NCI-H82 (cell line): Measurements from ENCODE around the gene DRC1.
A peak's percentile ranks its signal among the peaks of the same experiment; 100 is the strongest.

Experiments used
- DNase-seq: peaks from one replicate; lab custom pipeline; 2025; lab: John Stamatoyannopoulos, UW

DRC1 gene

DNA sequence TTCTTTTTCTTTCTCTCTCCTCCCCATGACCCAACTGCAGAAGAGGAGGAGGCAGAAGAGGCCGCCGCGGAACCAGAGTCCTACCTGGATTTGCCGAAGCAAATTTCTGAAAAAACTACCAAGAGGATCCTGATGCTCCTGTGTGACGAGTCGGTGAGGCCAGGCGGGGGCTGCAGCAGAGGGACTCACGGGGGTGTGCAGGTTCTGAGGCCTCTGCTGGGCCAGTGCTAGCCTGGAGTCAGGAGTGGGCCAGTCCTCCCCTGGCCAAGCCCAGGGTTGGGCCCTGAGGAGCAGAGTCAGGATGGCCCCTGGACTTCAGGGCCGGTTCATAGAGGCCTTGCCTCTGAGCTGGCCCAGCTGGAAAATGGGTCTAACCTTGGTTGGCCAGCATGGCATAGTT lies 46.9 kb downstream of the DRC1 start:
- no peak for DNase-seq

DNA sequence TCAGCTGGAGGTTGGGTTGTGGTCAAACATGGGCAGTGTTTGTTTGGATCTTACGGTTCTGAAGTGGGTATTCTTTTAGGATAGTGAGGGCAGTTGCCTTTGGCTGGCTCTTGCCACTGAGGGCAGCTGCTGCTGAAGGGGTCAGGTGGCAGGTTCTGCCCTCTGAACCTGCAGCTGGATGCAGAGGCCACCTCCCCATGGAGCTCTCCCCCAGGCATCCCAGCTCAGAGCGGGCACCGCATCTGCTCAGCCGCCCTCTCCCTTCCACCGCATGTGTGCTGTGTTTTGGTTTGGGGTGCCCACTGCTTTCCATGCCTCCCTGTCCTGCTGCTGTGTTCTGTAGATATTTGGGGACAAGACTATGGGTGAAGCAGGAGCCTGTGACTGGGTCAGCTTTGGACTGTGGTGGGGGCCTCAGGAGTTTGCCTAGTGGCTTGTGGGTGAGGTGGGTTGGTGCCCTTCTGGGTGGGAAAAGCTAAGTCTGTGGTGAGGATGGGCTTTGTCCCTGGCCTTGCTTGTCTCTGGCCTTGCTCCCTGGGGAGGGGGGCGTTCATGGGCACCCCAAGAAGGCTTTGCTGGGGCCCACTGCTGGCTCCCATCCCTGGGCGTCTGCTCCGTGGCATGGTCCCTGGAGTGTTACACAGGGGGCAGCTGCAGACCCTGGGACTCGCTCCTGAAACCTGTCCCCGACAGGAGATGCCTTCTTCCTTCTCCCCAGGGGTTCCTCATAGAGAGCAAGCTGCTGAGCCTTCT lies 47.7 kb downstream of the DRC1 start:
- no peak for DNase-seq

DNA sequence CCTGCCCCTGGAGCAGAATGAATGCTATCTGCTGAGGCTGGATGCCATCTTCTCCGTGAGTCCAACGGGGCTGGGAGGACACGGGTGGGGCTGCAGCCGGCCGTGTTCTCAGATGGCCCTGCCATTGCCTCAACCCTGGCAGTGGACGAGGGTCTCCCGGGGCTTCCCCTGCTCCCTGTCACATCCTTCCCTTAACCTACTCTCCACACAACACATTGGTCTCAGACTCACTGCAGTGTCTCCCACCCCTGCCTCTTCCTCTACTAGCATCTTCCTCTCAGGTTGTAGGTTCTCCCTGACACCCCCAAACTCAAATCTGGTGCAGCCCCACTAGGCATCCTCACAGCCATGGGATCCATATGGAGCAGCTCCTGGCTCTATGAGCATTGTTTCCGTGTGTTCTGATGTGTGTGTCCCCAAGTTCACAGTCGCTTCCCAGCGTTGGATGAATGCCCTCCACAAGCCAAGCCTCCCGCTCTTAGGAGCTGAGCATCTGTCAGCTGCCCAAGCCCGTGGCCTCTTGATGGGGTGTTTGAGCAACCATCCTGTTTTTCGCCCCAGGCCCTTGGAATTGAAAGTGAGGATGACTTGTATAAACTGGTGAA lies 48.4 kb downstream of the DRC1 start:
- no peak for DNase-seq

DNA sequence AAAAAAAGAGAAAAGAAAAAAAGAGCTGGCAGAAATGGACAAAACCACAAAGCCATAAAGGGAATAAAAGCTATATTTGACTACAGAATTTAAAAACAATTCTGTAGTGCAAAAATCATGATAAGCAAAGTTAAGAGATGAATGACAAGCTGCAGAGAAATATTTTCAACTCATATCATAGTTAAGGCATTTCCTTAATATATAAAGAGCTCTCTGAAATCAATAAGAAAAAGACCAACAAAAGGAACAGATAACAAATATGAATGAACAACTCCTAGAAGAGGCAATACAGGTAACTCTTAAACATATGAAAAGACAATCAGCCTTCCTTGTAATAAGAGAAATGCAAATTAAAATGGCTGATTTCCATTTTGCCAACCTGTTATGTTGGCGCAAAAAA lies 50.0 kb downstream of the DRC1 start:
- no peak for DNase-seq

DNA sequence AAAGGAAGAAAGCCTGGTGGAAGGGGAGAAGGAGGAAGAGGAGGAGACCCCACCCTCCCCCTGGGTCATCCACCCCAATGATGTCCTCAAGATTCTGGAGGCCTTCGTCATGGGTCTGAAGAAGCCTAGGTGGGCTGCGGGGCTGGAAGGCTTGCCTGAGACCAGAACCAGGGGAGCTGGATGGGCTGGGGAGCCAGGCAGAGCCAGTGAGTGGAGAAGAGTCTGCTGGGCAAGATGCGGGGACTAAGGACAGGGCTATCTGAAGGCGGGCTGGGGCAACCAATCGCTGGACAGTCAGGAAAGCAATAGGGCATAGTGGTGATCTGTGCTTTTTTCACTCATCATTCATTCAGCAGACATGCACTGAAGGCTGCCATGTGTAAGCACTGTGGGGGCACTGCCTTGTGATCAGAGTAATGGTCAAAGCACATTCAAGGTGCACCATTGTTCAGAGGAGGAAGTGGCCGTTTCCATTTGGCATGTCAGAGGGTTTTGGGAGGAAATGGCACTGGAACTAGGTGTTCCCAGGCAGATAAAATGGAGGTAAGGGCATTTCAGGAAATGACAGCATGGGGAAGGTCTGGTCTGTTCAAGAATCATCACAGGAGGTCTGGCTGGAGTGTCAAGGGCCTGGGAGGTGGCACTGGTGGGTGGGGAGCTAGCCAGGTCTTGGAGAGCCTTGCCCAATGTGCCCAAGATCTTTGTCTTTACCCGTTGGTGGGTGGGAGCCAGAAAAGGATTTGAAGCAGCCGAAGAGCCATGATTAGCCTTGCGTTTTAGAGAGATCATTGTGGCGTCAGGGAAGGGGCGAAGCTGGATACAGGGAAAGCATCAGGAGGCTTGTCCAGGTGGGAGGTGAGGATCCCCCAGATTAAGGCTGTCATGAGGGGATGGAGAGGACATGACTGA lies 52.0 kb downstream of the DRC1 start:
- no peak for DNase-seq

DNA sequence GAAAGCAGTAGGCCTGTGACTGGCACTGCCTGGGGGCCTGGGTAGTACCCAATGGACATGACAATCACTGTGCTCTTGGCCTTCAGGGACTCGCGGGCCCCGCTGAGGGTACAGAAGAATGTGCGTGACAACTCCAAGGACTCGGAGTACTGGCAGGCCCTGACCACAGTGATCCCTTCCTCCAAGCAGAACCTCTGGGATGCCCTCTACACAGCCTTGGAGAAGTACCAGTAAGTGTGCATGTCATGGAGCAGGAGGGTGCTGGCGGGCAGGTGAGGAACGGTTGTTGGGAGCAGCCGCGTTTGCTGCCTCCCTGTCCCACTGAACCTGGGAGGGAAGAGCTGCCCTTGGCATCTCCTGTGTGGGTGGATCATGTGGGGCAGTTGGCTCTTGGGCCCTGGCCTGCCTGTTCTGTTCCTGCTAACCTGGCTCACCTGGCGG lies 52.9 kb downstream of the DRC1 start:
- DNase-seq = no peak

DNA sequence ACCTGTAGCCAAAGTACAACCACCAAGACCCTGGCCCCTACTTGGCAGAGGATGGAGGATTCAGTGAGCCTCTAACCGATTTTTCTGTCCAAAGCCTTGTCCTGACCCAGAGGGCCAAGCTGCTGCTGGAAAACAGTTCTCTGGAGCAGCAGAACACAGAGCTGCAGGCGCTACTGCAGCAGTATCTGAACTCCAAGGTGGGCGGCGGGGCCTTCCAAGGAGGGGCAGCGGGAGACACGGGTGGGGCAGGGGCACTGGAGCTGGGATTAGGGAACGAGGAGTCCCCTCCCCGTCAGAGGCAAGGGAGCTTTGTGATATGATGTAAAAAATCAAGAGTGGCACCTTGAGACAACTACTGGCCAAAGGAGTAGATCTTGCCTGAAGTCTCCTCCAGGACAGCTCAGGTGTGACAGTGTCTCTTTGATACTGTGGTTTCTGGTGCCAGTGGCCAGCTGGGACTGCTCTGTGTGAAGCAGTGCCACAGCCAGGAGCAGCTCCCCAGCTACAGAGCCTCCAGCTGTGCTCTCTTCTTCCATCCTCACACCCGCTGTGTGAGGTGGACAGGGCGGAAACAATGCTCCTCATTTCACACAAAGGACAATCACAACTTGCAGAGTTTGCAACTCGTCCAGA lies 53.4 kb downstream of the DRC1 start:
- DNase-seq = no peak

DNA sequence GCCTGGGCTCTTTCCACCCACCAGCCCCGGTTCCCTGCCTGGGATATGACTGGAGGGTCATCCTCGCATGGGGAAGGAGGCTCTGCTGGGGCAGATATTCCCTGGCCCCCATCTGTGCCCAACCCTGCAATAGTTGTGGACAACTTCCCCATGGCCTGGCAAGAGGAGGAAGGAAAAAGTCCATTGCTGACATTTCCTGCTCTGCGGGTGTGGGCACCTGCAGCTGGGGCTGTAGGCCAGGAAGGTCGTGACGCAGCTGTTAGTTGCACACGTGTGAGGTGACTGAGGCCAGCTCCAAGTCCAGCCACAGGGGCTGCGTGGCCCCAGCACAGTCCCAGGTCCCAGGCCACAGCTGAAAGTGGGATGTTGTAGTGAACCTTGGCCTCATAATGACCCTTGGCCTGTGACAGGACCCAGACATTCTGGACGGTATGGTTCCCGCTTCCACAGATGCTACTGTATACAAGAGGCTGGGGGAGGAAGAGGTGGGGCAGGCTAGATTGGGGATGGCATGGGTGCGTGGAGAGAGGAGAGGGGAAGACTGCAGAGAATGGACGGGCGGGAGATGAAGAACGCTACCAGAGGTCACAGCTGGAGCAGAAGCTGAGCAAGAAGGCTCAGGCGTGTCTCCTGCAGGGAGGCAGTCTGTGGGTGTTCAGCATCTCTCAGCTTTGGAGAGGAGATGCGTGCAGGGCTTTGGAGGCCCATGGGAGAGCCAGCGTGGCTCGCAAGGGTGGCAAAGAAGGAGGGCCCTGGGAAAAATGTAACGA lies 54.1 kb downstream of the DRC1 start:
- no peak for DNase-seq

DNA sequence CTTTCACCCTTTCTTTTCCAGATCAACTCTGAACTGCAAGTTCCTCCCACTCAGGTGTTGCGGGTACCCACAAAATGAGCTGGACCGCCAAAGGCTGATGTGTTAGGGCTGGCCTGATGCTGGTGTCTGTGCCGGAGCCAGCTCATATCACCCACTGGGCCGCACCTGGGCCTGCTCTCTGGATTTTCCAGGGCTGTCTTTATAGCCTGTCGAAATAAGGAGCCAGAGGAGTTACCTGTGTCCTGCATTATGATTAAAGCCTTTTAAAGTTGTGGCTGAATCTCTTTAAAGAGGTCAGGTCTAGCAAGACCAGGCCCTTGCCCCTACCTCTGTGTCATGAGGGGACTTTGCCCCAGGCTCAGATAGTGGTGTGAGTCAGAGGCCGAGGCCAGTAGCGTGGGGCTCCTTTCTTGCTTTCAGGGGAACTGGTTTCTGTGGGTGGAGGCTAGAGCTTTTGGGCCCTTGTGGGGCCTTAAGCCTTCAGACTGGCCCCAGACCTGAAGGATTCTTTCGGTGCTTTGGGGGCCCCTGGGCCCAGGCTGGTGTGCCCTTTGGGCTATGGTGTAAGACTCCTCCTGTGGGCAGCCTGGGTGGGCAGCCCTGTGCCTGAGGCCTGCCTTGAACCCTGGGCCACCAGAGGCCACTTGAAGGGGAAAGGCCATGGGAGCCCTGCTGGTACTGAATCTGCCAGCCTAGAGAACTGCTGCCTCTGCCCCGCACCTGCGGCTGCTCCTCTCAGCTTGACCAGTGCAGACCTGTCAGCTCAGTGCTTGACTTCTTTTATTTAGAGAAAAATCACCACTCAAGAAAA lies 54.9 kb downstream of the DRC1 start:
- no peak for DNase-seq

DNA sequence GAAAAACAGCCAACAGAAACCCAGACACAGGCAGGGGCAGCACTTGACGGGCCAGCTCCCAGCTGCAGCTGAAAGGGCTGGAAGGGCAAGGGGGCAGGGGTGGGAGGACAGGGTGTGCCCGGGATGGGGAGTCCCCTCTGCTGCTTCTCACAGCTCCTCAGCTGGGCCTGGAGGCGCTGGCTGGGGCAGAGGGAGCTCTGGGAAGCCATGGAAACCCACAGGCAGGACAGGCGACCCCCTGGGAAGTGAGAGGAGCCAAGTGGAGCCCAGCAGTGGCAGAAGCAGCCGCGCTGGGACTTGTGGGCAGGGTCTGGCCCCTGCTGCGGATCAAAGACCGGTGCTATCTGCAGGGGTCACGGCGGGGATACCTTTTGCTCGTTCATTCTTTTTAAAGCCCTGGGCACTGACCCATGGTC lies 55.5 kb downstream of the DRC1 start:
- no peak for DNase-seq

DNA sequence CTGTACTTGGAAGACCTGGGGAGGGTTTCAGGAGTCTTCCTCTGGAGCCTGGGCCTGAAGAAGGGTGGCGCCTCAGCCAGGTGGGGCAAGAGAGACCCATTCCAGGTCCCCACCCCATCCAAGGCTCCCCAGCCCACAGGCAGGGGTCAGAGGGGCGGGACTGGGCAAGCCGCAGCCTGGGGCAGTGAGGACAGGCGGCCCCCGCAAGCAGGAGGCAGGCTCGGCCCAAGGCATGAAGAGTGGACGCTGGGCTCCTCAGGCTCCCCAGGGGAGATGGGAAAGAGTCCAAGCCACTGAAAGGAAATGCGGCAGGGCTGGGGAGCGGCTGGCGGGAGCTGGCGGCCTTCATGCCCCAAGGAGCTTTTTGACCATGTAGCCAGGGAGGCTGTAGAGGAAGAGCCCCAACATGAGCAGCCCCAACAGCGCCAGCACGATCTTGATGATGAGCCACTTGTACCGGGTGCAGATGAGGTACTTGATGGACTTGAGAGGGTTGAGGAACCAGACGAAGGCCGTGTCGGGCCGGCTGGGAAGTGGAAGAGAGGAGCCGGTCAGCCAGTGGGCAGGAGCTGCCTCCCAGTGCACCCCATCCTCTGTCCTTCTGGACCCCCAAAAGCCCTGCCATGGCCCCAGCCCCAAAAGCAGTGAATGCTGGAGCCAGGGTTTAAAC lies 56.1 kb downstream of the DRC1 start:
- no peak for DNase-seq

DNA sequence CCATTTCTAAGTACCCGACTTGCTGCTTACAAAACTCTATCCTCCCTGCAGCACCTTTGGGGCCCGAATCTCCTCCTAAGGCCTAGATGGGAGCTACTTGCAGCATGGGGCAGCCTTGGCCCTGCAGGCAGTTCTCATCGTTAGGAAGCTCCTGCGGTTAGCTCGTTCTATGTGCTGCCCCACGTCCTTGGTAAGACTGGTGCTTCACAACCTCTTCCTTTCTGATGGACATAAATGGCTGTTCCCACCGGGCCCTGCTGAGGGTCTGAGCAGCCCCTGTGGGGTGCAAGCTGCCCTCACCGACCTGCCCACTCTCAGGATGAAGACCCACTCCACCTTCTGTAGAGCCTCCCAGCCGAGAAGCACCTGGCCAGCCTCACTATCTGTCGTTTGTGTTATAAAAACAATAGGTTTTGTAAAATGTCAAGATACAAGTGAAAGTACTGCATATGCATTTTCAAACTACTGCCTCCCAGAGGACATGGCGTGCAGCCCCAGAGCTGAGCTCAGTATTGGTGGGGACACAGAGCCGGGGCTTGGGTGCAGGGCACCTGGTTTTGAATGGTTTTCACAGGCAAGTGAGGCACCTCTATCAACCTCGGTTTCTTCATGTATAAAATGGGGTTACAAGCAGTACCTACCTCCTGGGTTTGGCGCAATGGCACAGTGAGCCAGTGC lies 56.8 kb downstream of the DRC1 start:
- no peak for DNase-seq

DNA sequence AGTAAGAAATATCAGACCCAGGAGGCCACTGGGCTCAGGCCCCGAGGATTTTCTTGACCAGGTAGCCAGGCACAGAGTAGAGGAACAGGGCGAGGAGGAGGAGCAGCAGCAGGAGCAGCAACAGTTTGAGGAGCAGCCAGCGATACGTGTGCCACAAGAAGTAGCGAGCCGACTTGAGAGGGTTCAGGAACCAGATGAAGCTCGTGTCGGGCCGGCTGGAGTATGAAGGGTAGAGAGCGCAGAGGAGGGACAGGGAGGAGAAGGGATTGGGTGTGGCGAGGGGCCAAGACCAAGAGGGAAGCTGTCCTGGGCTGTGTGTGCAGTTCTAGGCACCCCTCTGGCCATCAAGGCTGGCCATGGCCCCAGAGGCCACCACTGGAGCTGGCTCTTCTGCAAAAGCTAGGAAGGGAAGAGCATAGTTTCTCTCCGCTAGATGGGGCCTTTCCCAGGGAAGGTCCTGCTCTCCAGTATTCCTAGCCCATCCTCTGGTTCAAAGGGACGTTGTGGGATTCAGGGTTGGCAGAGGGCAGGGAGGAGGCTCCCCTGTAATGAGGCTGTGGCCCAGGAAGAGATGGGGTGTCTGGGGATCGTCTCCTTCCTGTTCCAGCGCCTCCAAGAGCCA lies 58.4 kb downstream of the DRC1 start:
- DNase-seq = no peak

DNA sequence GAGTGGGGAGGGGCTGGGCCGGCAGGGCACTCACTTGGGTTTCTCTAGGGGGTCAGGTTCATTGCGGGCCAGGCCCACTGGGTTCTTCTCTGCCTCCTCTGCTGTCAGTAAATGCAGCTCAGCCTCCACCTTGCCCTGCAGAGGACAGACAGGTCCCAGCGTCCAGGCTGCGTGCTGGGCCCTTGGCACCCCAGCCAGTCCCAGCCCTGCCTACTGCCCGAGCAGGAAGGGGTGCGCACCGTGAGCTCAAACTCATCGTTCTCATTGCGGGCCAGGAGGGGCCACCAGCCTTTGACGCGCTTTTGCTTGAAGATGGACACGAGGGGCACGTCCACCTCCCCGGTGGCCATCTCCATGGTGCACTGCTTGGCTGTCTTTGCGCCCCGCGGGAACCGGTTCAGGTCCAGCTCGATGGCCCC lies 58.9 kb downstream of the DRC1 start:
- no peak for DNase-seq

DNA sequence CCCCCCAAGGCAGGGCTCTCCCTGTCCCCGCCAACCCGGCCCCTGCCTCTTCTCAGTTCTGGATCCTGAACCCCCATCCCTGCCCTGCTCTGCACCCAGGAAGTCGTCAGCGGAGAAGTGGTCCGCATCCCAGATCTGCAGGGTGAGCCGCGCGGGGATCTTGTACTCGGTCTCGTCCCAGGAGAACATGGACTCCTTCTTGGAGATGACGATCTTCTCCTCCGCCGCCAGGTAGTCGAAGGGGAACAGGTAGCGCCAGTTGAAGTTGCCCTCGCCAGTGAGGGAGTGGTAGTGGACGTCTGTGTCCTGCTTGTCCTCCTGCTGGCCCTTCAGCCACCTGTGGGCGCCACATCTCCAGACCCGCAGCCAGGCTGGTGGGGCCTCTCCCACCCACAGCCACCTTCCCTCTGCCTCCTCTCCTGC lies 59.9 kb downstream of the DRC1 start:
- DNase-seq = no peak

DNA sequence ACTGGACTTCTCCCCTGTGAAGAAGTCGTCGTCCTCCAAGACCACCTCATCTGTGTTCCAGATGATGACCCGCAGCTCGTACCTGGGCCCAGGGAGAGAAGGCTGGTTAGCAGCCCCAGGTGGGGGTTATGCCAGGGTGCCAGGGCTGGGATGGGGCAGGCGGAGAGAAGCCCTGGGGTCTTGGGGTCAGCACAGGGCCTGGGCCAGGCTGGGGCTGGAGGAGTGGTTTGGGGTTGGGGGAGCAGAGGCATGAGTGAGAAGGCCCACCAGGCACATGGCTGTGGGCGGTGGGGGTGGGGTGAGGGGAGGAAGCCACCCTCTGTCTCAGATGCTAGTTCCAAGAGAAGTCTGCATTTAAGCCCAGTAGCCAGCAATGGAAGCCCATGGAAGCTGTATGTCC lies 60.4 kb downstream of the DRC1 start:
- no peak for DNase-seq

DNA sequence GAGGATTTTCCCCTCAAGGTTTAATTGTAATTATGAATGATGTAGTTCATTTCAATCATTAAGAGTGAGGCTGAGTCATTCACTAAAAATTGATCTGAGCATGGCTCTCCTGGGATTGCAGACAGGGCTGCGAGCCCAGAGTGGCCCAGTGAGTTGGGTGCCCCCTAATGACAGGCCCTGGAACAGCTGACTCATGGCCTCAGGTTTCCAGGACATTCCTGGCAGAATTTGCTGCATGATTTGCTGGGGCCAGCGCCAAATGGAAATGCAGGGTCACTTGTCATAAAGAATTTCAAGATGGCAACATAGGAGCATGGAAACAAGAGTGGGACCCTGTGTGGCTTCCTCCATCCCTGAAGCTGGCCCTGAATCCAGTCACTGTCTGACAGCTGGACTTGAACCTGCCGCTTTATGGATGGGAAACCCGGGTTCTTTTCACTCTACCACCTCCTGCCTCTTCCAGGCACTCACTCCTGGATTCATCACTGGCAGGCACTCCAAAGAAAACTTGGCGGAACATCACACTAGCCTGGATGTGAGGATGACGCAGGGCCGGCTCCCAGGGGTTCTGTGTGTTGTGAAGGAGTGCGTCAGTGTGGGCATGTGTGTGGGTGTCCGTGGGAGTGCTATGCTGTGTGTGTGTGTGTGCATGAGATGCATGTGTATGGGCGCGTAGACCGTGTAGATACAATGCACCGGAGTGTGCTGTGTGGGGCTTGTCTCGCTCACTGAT lies 61.0 kb downstream of the DRC1 start:
- peak; percentile 69 for DNase-seq
